NCI-H2196 treated with DMSO at 0.1 percent for 48 hours (cell line): ENCODE results near the gene MX2.
A peak's percentile ranks its signal among the peaks of the same experiment; 100 is the strongest.
"Not testable (repeated sequence)": the region's sequence is repeated elsewhere in the genome, so short reads cannot be mapped to it uniquely, and the experiment has no call there.

Experiments
- DNase-seq: peaks from one replicate; lab custom pipeline; 2025; ENCODE audit not compliant: unreplicated experiment; lab: John Stamatoyannopoulos, UW

Gene MX2

GRCh38 chr21:41338455-41338854 lies 23.4 kb upstream of the MX2 start:
- no peak for DNase-seq

GRCh38 chr21:41342035-41342434 lies 19.8 kb upstream of the MX2 start:
- no peak for DNase-seq

GRCh38 chr21:41344146-41344545 lies 17.7 kb upstream of the MX2 start:
- DNase-seq: no peak

GRCh38 chr21:41345356-41345755 lies 16.5 kb upstream of the MX2 start:
- DNase-seq: no peak

GRCh38 chr21:41345934-41346685 lies 15.7 kb upstream of the MX2 start:
- DNase-seq: no peak

GRCh38 chr21:41346758-41347157 lies 15.1 kb upstream of the MX2 start:
- no peak for DNase-seq

- DNase-seq: no peak
Measured at GRCh38 chr21:41348434-41348833, 13.4 kb upstream of the MX2 start.

GRCh38 chr21:41349126-41349525 lies 12.7 kb upstream of the MX2 start:
- no peak for DNase-seq

GRCh38 chr21:41349619-41350390 lies 12.0 kb upstream of the MX2 start:
- DNase-seq: no peak

GRCh38 chr21:41350436-41351155 lies 11.2 kb upstream of the MX2 start:
- no peak for DNase-seq

GRCh38 chr21:41357546-41357945 lies 4.3 kb upstream of the MX2 start:
- DNase-seq: no peak

- DNase-seq: no peak
Measured at GRCh38 chr21:41358193-41359166, 3.3 kb upstream of the MX2 start.

GRCh38 chr21:41359286-41359685 lies 2.5 kb upstream of the MX2 start:
- DNase-seq: no peak

GRCh38 chr21:41359754-41360071 lies 2.1 kb upstream of the MX2 start:
- not testable (repeated sequence) for DNase-seq

- peak; percentile 56 for DNase-seq
Measured at GRCh38 chr21:41360072-41360821, 1.6 kb upstream of the MX2 start.

GRCh38 chr21:41361053-41361785 lies 608 bp upstream of the MX2 start:
- no peak for DNase-seq

GRCh38 chr21:41362605-41363369 lies 960 bp downstream of the MX2 start:
- DNase-seq: no peak

- no peak for DNase-seq
Measured at GRCh38 chr21:41363370-41364270, 1.8 kb downstream of the MX2 start.
